NCI-H2171 treated with DMSO at 0.1 percent for 48 hours (cell line): ENCODE data around the gene AGAP3.

Experiments
- DNase-seq: peaks from one replicate; lab custom pipeline; 2025; lab: John Stamatoyannopoulos, UW

The AGAP3 gene

DNA sequence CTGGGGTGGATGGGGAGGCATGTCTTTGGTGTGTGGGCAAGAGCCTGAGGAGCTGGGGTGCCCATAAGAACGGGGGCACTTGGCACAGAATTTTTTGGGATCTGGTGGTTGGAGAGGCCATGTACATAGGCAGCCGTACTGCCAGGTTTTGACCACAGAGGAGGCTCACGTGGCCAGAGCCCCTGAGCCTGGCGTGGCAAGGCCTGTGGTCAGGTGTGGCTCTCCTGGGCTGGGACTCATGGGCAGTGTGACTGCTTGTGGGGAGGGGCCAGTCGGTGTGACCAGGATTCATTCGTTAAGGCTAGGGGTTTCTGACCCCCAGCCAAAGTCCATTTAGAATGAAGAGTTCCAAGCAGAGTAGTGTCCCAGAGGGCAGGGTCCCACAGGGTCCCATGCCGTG, 38.2 kb downstream of the AGAP3 start:
- no peak for DNase-seq

DNA sequence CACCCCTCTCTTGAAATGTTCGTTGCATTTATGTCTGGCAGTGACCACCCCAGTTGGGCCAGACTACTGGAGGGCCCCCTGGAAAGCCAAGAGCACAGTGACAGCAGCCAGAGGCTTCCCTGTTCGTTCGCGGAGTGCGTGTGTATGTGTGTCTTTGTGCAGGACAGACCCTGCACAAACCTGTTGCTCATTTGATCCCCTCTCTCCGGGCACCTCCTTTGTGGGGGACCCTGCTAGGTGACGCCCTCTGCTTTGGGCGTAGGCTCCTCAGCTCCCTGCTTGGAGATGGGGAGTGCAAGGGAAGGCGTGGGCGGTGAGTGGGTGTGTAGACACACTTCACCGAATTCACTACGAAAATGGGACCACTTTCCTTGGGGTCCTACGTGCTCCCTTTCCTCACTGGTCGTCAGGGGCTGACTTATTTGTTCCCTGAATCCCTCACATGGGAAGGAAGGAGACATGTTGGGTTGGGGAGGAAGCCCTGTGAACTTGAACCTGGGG, 38.7 kb downstream of the AGAP3 start:
- no peak for DNase-seq

DNA sequence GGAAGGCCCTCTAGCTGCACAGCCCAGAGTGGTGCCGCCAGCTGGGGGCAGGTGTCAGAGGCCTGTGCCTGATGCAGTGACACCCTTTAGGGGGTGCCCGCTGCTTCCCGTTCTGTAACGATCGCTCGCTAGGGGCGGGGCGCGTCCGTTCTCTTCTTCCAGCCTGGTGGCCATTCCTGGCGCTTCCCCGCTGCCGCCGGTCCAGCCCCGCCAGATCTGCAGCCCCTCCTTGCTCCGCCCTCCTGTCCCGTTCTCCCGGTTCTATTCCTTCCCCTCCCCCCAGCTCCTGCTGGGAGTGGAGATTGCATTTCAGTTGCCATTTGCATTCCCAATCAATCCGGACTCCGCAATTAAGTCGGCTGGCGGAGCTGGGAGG, 39.2 kb downstream of the AGAP3 start:
- no peak for DNase-seq

DNA sequence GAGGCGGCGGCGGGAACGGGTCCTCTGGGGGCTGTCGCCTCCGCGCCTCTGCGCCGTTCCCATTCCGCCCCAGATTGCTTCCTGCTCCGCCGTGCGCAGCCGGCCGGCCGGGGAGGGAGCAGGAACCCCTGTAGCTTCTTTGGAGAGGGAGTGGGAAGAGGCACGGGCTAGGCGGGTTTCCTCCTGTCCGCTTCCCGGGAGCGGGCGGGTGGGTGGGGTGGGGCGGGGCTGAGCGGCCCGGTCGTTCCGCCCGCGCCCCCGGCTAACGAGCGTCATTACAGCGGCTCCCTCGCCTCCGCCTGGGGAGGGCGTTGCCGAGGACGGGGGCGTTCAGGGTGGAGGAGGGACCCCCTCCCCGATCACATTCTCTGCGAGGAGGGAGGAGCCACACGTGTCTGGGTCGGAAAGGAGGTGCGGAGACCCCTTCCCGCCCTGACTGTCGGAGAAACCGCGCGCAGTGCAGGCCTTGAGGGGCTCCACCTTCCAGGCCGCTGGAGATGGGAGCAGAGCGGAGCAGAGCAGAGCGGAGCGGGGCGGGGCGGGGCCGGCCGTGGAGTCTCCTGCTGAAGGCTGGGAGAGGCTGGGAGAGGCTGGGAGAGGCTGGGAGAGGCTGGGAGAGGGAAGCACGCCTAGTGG, 39.7 kb downstream of the AGAP3 start:
- DNase-seq: no peak

DNA sequence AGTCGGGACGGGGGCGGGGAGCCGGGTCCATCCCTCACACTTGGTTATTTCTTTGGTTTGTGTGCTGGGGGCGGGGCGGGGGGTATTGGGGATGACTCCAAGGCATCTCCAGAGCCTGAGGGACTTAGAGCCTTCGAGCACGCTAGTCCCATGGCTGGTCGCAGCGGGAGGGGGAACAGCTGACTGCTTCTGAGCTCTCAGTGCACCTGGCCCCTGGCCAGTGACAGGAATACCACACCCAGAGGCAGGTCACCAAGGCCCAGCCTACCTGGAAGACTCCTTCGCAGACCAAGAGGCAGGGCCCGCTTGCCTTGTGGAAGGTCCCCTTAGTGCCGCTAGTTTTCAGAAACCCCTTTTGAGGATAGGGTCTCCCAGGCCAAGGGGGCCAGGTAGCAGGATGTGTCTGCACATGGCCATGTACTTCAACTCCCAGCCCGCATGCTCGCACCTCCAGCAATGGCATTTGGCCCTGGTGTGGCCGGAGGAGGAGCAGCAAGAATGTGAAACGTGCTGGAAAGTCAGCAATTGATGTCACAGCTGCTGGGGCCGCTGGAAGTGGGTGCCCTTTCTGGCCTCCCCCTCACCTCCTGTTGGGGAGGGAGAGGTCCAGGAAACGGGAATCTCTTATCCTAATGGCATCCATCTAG, 40.3 kb downstream of the AGAP3 start:
- no peak for DNase-seq

DNA sequence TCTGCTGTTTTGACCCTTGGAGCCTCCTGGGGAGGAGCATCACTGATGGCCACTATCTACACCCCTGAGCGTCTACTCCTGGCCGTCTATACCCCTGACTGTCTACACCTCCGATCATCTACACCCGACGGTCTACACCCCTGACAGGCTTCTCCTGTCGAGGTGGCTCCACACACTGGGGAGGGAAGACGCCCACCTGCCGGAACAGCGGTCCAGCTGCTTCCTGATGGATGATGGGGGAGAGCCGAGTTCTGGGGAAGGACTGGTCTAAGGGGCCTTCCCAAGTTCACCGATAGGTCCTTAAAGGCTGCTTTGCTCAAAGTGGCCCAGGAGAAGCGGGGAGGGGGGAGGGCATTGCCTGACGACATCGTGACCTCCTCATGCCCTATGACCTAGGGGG, 41.9 kb downstream of the AGAP3 start:
- DNase-seq: no peak

DNA sequence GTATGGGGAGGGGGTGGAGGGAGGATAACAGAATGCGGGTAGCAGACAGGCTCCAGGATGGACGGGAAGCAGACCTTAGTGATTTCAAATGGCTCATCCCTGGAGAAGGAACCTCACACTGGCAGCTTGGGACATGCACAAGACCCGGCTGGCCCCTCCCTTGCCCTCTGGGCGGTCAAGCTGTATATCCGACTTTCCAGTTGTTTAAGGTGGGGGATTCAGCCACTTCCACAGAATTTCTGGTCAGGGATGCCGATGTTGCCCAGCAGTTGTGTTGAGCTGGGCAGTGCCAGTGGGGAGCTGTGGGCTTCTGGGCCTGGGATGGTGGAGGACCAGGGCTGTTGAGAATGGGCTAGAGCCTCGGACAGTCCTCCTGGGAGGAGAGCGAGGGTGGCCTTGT, 42.4 kb downstream of the AGAP3 start:
- DNase-seq: no peak

DNA sequence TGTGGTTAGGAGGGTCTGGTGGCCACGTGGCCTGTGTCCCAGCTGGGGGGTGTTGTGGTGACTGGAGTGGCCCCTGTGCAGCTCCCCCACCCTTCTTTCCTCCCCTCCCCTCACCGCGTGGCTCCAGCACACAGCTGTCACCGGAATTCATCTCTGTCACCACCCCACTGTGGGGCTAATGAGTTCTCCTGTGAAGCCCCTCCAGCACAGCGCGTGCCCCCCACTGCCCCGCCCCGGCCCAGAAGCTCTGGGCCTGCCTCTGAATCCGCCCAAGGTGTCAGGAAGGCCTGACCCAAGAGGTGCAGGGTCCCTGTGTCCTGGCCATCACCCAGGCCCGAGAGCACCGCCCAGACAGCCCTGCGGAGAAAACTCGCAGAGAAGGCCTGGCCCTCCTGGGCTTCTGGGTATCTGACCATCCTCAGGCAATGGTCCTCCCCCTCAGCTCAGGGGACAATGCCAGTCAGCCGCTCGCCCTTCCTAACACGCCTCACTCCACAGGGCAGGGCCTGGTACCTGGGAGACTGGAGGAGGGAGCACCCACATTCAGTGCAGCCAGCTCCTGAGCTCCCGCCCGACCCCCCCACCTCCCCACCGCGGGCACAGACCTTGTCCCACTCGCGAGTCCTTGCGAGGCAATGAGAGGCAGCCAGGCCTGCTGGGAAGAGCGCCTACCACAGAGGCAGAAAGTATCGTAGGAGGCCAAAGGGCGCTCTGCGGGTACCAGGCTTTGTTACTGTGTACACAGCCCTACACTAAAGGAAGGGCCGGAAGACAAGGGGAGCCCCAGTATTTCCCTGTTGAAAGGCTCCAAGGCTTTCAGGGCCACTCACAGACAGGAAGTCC, 43.1 kb downstream of the AGAP3 start:
- DNase-seq: no peak

DNA sequence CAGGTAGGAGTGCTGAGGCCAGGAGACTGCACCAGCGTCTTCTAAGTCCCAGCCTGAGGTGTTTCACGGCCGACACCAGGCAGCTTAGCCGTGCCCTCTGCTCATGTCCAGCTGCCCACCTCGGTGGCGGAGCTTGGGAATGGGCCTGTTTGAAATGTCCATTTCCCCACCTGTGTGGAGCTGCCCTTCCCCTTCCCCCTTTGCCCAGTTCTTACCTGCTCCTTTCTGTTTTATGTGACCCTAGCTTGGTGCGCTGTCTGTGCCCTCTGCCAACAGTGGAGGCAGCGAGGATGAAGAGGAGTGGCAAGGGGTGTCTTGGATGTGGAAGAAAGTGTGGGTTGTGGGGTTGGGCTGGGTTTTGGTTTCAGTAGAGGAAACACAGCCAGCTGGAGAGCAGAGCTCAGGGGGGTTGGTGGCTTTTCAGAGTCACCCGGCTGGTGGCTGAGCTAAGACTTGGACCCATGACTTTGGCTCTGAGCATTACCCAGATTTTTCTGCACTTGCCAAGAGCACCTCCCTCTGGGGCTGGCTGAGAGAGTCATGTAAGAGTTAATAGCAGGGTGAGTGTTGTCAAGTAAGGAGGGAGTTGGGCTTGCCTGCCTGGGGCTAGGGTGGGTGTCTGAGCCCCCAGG, 43.8 kb downstream of the AGAP3 start:
- no peak for DNase-seq

DNA sequence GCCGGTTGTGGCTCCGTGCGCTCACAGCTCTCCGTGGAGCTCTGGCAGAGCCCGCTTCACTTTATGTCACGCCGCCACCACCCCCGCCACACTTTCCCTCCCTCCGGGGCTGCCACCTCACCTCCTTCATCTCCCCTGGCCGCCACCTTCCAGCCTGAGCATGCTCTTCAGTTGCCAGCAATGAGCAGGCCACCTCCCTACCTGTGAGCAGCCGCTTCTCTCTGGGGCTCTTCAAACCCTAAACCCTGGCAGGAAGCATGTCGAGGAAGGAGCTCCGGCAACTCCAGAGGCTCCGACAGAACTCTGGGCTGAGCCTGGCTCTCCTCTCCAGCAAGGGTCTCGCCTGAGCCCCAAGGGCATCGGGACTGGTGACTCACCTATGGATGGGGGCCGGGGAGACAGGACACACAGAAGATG, 44.5 kb downstream of the AGAP3 start:
- DNase-seq: no peak

DNA sequence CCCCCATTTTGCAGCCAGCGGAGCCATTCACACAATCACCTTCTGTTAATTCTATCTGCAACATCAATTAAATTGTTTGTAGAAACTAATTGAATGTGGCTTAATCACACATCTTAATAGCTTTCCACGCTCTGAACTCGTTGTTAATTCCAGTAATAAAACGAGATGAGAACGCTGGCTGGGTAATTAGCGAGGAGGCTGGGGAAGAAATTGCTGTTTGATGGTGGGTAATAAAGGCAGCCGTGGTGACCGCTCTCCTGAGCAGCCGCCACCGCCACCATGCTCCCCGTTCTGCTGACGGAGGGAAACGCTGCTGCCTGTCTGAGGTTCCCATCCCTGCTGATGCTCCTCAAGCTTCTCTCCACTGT, 44.9 kb downstream of the AGAP3 start:
- DNase-seq: no peak

DNA sequence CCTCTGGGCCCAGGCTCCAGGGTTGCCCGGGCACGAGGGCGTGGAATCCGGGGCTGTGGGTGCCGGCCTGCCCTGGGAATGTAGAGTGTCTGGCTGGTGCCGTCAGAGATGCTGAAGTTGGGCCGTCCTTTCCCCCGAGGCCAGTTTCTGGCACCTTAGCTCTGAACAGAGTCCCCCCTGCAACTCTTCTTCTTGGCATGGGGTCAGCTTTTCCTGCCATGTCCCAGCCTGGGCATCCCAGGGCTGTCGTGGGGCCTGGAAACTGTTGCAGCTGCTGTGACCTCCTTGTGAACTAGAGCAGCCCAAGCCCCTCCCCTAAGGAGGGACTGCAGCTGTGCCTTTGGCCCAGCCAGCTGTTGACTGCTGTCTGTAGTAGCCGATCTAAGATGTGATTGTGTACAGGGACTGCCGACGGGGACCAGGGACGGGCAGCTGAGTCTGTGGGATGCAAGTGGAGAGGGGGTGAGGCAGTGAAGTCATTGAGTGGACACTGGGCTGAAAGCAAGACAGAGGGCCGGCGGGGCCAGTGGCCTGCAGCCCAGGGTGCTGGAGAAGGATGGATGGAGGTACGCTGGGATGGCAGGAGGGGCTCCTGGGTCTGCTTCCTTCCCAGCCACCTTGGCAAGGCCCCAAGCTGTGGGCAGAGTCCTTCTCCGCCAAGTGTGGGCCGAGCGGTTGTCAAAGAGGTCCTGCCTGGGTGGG, 45.5 kb downstream of the AGAP3 start:
- DNase-seq: no peak

DNA sequence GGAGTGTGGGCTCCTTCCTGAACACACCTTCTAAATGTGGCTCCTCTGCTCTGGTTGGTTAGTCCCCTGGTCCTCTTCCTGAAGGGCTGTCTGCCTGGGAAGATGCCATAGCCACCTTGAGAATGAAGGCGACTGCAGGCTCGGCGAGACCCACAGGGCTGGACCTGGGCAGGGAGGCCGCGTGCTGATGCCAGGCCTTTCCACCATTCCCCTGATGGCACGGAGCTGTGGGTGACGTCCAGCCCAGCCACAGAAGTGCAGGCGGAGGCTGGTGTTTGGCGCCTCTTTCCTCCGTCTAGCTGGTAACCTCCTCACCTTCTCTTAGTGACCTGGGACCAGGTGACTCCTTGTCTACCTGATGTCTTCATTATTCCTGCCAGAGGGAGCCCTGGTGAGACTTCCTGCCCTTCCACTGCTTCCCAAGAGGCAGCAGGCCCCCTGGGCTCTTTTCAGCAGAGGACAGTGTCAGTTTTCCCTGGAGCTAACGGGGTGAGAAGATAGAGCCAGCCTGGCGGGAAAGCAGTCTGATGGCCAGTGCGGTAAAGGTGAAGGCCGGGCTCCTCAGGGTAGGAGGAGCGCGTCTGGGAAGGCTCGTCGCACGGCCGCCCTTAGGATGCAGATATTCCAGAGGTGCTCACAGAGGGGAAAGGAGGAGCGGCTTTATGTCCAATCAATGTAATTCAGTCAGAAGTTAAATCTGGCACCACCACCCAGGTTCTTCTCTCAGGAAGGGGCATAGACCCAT, 46.4 kb downstream of the AGAP3 start:
- DNase-seq: no peak

DNA sequence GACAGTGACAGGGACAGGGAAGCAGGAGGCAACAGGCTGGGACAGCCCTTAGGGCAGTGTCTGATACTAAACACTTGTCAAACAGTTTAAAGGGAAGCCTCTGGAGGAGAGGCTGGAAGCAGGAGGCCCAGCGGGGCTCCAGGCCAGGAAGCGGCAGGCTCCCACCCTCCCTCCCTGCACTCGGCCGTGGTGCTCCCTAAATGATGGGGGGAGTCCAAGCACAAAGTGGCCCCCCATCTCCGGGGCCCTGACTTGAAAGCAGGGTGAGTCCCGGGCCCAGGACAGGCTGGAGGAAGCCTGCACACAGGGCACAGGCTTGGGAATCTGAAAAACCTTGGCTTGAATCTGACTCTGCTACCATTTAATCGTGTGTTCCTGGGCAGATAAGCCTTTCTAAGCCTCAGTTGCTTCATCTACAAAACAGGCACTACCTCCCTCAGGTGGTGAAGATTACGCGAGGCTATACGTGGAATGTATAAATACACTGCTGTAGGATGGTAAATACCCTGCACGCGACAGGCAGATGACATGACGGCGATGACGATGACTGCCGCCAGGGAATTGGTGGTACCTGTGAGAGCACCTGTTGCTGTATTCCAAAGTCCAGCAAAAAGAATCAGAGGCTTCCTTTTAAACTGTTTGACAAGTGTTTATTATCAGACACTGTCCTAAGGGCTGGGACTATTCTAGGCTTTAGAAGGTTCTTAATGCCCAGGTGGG, 47.2 kb downstream of the AGAP3 start:
- DNase-seq: no peak

DNA sequence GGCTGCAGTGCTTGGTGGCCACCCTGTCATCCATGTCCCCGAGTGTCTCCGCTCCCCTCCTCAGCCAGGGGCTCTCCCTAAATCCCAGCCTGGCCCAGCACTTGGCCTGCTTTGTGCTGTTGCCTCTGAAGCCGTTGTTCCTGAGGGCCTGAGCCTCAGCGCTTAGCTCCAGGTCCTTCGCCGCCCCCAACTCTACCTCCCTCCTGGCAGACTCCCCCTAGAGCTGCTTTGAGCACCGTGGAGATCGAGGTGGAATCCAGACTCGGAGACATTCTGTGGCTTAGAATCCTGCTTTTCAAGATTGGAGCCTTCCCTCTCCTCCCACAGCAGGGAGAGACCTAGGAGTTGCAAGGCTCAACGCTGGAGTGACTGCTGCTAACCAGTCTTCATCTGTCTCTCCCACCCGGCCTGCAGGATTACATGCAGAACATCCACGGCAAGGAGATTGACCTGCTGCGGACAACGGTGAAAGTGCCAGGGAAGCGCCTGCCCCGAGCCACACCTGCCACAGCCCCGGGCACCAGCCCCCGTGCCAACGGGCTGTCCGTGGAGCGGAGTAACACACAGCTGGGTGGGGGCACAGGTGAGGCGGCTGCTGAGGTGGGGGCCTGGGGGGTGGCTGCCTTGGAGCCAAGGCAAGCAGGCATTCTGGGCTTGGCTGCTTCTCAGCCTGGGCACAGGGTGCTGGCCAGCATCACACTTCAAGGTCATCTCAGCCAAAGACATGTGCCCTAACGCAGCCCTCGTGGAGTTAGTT, 47.9 kb downstream of the AGAP3 start:
- DNase-seq: no peak

DNA sequence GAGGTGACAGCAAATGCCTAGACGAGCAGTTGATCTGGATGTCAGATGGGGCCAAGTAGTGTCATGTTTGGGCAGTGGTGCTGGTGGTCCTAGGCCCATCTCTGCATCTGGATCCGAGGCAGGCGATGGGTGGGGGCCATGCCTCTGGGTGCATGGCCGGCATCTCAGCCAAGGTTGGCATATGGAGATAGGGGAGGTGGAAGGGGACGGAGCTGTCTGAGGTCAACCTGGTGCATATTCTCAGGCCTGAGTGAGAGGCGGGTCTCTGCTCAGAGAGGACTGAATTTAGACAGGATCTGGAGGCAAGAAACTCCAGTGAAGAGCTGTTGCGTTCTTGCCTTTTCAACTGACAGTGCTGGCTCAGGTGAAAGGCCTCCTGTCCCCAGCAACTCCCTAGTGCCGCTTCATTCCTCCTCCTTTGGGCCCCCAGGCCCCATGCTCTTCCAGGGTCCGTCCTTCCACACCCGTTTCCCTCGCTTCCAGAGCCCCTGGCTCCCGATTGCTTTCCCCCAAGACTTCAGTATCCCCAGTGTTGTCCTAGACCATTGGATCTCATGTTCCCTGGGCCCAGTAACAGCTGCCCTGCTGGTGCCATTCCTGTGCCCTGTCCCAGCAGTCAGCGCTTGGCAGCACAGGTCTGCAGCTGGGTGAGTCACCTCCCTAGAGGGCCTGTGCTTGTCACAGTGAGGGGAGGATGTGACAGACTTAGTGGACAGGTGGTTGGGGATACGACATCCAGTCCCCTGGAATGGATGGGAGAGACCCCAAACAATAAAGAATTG, 48.7 kb downstream of the AGAP3 start:
- no peak for DNase-seq

DNA sequence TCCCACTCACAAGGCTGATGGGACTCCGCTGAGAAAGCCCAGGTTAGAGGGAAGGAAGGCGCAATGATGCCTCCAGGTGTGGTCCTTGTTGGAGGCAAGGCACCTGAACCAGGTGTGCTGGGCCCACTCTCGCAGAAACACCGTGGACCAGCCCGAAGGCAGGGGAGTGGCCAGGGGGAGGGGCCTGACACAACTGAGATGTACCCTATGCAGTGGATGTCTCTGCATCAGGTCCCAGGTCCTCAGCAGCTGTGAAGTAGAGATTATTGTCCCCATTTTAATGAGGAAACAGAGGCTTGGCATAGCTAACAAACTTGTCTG, 49.2 kb downstream of the AGAP3 start:
- DNase-seq: no peak

DNA sequence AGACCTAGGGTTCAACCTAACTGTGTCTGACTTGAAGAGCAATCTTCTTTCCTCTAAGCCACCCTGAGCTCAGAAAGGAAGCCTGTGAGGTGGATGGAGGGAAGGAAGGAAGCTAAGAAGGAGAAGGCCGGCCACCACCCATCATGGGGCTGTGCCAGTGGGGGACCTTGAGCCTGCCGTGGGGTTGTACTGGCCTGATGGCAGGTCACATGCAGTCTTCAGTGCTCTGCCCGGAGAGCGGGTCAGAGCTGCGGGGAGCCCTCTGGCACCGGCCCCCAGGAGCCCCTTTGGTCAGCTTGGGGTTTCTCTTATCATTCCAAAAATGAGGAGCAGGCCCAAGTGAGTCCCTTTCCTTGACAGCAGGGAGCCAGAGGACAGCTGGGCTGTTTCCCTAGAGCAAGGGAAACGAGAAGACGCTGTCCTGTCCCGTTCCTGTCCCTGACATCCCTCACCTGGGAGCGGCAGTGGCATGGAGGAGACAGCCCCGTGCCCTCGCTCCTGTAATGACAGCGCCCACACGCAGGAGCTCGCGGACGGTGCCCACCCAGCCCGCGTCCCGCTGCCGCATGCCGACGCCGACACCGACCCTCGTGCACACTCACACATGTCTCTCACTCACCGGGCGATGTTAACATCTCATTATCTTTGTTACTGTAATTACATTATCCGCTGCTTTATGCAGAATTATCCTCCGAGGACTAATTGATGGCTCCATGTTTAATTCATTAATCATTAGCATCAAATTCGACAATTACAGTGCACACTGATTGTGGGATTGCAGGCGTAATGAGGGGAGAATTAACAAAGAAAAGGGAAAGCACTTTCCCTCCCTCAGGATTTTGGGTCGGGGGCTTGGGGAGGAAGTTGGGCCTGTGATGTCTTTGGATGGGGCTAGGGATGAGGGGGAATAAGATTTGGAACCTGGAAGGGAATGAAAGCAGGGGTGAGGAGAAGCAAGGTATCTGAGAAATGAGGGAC, 49.9 kb downstream of the AGAP3 start:
- DNase-seq: no peak
